NT2/D1 (cell line): ENCODE measurements around the gene TENM4.

ENCODE experiments used
- YY1 ChIP-seq: IDR thresholded peaks from 2 replicates; pipeline ENCODE4 v1.6.1; 2011; ENCODE audit not compliant: insufficient read length, insufficient read depth
- ZNF274 ChIP-seq: IDR thresholded peaks from 2 replicates; pipeline ENCODE4 v1.6.1; 2011; ENCODE audit warnings: mild to moderate bottlenecking, low read depth, low read length

GRCh38 chr11:78780889-78781288, 659.9 kb downstream of the TENM4 start:
- TF ChIP-seq ZNF274 (no peak), YY1 (no peak)
